Tibial nerve (tissue), 4 donors: ENCODE measurements around the gene MARCO. TPM values are rescaled to one million over a fixed set of nuclear protein-coding genes. Genes with fewer than 3 reads are reported as not detected.

Source experiments
- DNase-seq, 2 donors: peaks; one replicate each; pipeline ENCODE4 v3.0.0-alpha.2; 2019; ENCODE audit warnings: low spot score in 2 of 2
- H3K27ac ChIP-seq, 4 donors: fragments of 200-600 bp; sonication (generic) in 3 of 4; one replicate each; pipeline ENCODE4 v1.5.1; 2017 to 2019; ENCODE audit warnings: mild to moderate bottlenecking in 1 of 4
- H3K27me3 ChIP-seq, 2 donors: fragments of 200-600 bp; sonication (generic) in 1 of 2; one replicate each; pipeline versions ENCODE4 v1.5.1 to v1.6.0; 2017 to 2019
- H3K36me3 ChIP-seq, 3 donors: fragments of 200-600 bp; sonication (generic); one replicate each; pipeline ENCODE4 v1.5.1; 2018 to 2019
- H3K4me1 ChIP-seq, 4 donors: fragments of 200-600 bp; sonication (generic) in 3 of 4; one replicate each; pipeline ENCODE4 v1.5.1; 2017 to 2019
- H3K4me3 ChIP-seq, 4 donors: fragments of 200-600 bp; sonication (generic) in 3 of 4; one replicate each; pipeline ENCODE4 v1.5.1; 2017 to 2019; ENCODE audit warnings: mild to moderate bottlenecking in 1 of 4, moderate library complexity in 1 of 4
- H3K9me3 ChIP-seq, 4 donors: fragments of 200-600 bp; sonication (generic) in 3 of 4; one replicate each; pipeline ENCODE4 v1.5.1; 2017 to 2019
- EP300 ChIP-seq, 2 donors: sonication (generic); formaldehyde crosslinking; IDR thresholded peaks; one replicate each; pipeline ENCODE4 v1.6.1; 2017; ENCODE audit warnings: antibody characterized with exemption in 2 of 2, mild to moderate bottlenecking in 1 of 2
- POLR2A ChIP-seq, 2 donors: fragments of 450-650 bp; IDR thresholded peaks; one replicate each; pipeline ENCODE4 v1.6.1; 2017; ENCODE audit warnings: antibody characterized with exemption in 2 of 2, mild to moderate bottlenecking in 2 of 2, moderate library complexity in 2 of 2
- WGBS, 2 donors: methylation state at CpG; one replicate each; pipeline ENCODE4 v1.1.5; 2018; 5-methylcytosine and 5-hydroxymethylcytosine counted together
- total RNA-seq, 4 donors: library from RNA; depleted of rRNA; stranded (reverse); fragments of >200 nt; gene quantifications; one replicate each; pipeline ENCODE4 v1.1.0, GENCODE V29; 2016
- TF ChIP-seq, protein P1 (sequence below), 5 experiments: fragments of 200-600 bp in 3 of 5; fragments of 450-650 bp in 2 of 5; sonication (generic) in 3 of 5; IDR thresholded peaks; one replicate each; pipeline ENCODE4 v1.5.1; 2016 to 2019; ENCODE audit warnings: antibody characterized with exemption in 5 of 5, mild to moderate bottlenecking in 3 of 5, moderate library complexity in 2 of 5

Gene MARCO
- total RNA-seq, 4 donors from 2014 or later: 11.1 to 59.4 (median 14.8) TPM

DNA sequence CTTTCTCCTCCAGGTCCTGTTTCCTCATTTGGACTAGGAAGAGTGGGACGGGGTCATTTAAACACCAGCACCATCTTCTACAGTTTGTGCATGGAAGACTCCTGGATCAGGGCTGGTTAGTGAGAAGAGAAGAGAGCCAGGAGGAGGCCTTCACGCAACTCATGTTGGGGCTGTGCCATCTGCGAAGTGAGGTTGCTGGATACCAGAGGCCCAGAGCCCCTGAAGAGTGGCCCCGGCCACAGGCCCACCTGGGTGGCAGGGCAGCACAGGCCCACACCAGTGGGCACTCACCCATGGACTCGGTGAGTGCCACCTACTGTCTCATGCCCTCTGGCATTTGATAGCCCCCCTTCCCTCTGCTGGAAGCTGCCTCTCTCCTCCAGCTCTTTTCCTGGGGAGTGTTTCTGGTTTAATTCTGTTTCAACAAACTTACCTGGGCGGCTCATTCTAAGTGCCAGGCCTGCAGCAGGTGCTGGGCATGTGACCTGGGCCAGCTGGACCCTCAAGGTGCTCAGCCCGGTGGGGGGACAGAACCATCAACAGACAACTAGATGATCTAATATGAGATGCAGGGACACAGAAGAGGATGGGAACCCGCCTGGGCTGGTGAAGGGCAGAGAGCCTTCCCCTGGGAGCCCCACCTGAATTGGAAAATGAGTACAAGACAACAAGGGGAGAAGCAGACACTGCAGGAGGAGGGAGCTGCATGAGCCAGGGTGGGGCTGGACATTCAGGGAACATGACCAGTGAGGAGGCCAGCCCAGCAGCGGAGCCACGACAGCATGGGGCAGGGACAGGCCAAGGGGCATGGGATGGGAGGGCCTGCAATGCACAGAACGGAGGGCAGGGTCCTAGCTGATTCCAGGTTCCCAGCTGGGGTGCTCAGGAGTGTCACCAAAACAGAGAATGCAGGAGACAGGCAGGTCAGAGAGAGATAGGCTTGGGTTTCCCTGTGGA, 70.6 kb downstream of the MARCO start:
- WGBS, 2 donors: 84 to 86% methylated on average over 11 of the region's 11 CpGs

DNA sequence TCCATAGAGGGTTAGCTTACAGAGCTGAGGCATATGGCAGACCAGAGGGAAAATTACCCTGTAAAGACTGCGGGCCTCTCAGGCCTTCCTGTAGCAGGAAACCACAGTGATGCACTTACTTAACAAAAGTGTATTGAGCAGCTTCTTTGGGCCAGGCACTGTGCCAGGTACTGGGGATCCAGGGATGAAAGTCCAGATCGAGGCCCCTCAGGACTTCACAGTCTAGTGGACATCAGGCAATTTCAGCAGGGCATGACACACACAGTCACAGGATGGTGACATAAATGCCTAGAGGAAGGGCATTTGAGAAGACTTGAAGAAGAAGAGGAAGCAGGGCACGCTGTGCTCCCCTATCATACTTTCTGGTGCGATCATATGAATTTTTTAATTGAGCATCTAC, 71.7 kb downstream of the MARCO start:
- WGBS, 2 donors: 90 to 94% methylated on average over 4 of the region's 4 CpGs
- no peak for DNase-seq

More for the DNA sequence above, 70.6 kb downstream of the MARCO start:
- DNase-seq: no peak
- H3K4me3 ChIP-seq: no peak overlapping the region
- no peak overlapping the region for H3K27ac ChIP-seq
- H3K9me3 ChIP-seq: peaks cover 0 to 5% (median 0%) of the 10 kb centered on the region in 4 donors
- TF ChIP-seq, protein P1, sequence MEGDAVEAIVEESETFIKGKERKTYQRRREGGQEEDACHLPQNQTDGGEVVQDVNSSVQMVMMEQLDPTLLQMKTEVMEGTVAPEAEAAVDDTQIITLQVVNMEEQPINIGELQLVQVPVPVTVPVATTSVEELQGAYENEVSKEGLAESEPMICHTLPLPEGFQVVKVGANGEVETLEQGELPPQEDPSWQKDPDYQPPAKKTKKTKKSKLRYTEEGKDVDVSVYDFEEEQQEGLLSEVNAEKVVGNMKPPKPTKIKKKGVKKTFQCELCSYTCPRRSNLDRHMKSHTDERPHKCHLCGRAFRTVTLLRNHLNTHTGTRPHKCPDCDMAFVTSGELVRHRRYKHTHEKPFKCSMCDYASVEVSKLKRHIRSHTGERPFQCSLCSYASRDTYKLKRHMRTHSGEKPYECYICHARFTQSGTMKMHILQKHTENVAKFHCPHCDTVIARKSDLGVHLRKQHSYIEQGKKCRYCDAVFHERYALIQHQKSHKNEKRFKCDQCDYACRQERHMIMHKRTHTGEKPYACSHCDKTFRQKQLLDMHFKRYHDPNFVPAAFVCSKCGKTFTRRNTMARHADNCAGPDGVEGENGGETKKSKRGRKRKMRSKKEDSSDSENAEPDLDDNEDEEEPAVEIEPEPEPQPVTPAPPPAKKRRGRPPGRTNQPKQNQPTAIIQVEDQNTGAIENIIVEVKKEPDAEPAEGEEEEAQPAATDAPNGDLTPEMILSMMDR (IDR thresholded peaks at IDR 0.05): no peak
- TF ChIP-seq POLR2A (IDR thresholded peaks at IDR 0.05) (no peak), EP300 (IDR thresholded peaks at IDR 0.05) (no peak)
- H3K36me3 ChIP-seq: no peaks in the 10 kb centered on the region
- peaks cover 0 to 6% (median 0%) of the 10 kb centered on the region in 4 donors for H3K4me1 ChIP-seq
- H3K27me3 ChIP-seq: peaks cover 0 to 28% of the 10 kb centered on the region in 2 donors

DNA sequence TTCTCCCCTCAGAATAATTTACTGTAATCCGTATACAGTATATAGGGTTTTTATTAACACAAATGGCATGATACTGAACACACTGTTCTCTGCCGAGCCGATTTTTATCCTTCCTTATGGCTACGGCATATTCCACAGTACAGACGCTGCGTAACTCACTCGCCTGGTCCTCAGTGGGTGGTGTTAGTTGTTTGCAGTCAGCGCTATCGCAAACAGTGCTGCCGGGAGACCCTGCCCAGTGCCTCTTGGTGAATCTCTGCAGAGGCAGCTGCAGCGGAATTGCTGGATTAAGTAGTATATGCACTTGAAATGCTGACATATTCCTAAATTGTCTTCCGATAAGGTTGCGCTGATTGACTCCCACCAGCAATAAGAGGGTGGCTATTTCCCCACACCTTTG, 73.9 kb downstream of the MARCO start:
- 53% methylated on average over 13 of the region's 13 CpGs for WGBS, 2 donors
- peaks cover 0 to 6% (median 0%) of the 10 kb centered on the region in 4 donors for H3K4me1 ChIP-seq
- TF ChIP-seq, protein P1 (IDR thresholded peaks at IDR 0.05): no peak
- no peak for TF ChIP-seq EP300 (IDR thresholded peaks at IDR 0.05)
- no peak for TF ChIP-seq POLR2A (IDR thresholded peaks at IDR 0.05)
- no peaks in the 10 kb centered on the region for H3K36me3 ChIP-seq
- H3K27ac ChIP-seq: no peak overlapping the region
- no peak overlapping the region for H3K4me3 ChIP-seq
- peaks cover 0 to 18% of the 10 kb centered on the region in 2 donors for H3K27me3 ChIP-seq
- DNase-seq: no peak
- no peaks in the 10 kb centered on the region for H3K9me3 ChIP-seq

More for the DNA sequence above, 71.7 kb downstream of the MARCO start:
- Histone ChIP-seq H3K27me3 (peaks cover 0 to 28% of the 10 kb centered on the region in 2 donors), H3K4me1 (peaks cover 0 to 6% (median 0%) of the 10 kb centered on the region in 4 donors), H3K36me3 (no peaks in the 10 kb centered on the region), H3K4me3 (no peak overlapping the region), H3K9me3 (no peaks in the 10 kb centered on the region), H3K27ac (no peak overlapping the region)
- no peak for TF ChIP-seq POLR2A (IDR thresholded peaks at IDR 0.05)

DNA sequence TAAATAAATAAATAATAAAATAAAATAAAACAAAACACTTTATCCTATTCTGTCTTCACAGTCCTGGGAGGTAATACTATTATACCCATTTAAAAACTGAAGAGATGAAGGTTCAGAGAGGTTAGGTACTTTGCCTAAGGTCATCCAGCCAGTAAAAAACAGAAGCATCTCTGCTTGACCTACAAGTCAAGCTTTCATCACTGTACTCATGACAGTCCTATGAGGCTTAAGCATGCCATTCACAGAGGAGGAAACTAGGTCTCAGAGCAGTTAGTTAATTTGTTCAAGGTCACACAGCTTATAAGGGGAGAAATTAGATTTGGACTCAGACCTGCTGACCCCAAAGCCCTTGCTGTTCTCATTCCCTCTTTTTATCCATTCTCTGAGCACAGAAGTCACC, 77.5 kb downstream of the MARCO start:
- Histone ChIP-seq H3K4me3 (no peak overlapping the region), H3K36me3 (no peaks in the 10 kb centered on the region), H3K27me3 (no peaks in the 10 kb centered on the region), H3K4me1 (no peaks in the 10 kb centered on the region), H3K9me3 (no peaks in the 10 kb centered on the region), H3K27ac (no peak overlapping the region)
- DNase-seq: no peak
- TF ChIP-seq, protein P1 (IDR thresholded peaks at IDR 0.05): no peak
- TF ChIP-seq EP300 (IDR thresholded peaks at IDR 0.05) (no peak), POLR2A (IDR thresholded peaks at IDR 0.05) (no peak)

DNA sequence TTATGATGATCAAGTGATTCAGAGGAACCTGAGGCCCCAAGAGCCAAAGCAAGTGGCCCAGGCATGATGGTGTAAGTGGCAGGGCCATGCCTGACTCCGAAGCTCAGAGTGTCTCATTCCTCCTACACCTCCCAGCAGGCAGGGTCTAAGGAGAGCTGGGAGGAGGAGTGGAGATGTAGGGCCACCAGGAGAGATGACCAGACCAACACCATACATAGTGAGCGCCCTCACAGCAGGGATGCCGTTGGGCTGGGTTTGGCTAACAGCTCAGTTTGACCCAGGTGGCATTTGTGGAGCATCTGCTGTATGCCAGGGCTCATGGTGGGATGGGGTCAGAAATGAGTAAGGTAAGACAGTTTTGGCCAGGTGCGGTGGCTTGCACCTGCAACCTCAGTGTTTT, 80.7 kb downstream of the MARCO start:
- TF ChIP-seq POLR2A (IDR thresholded peaks at IDR 0.05): no peak
- TF ChIP-seq, protein P1 (IDR thresholded peaks at IDR 0.05): no peak
- TF ChIP-seq EP300 (IDR thresholded peaks at IDR 0.05): no peak
- H3K9me3 ChIP-seq: no peaks in the 10 kb centered on the region
- H3K27ac ChIP-seq: no peak overlapping the region
- no peaks in the 10 kb centered on the region for H3K27me3 ChIP-seq
- no peaks in the 10 kb centered on the region for H3K4me1 ChIP-seq
- DNase-seq: no peak
- 85 to 88% methylated on average over 4 of the region's 4 CpGs for WGBS, 2 donors
- no peaks in the 10 kb centered on the region for H3K36me3 ChIP-seq
- H3K4me3 ChIP-seq: no peak overlapping the region
